IMR-90 (cell line): ENCODE measurements around the gene WASL. TPM values are rescaled to one million over a fixed set of nuclear protein-coding genes. Genes with fewer than 3 reads are reported as not detected.

Experiments
- ATAC-seq: fragments of 200-7000 bp; cut with Tn5 transposase; 2 replicates; pipeline ENCODE4 v1.9.1; 2020; ENCODE audit warnings: low read depth, mild to moderate bottlenecking, moderate library complexity
- BruUV-seq: library from RNA; stranded (reverse); fragments of 400-500 nt; replicated peaks from 2 replicates; lab custom pipeline; 2021; lab: Mats Ljungman, UMichigan
- CTCF ChIA-PET: fragments of 300-600 bp; formaldehyde crosslinking; extraction: SDS; loops from one replicate; lab custom pipeline; 2021; ENCODE audit warnings: antibody characterized with exemption; lab: Yijun Ruan, JAX
- POLR2A ChIA-PET: fragments of 300-600 bp; sonication (Branson Sonifier 250); formaldehyde crosslinking; loops from one replicate; lab custom pipeline; 2022; ENCODE audit warnings: antibody characterized with exemption; ENCODE audit not compliant: unreplicated experiment; lab: Charles Lee
- DNase-seq: peaks from one replicate; pipeline ENCODE4 v3.0.0; 2013
- H2AFZ ChIP-seq: replicated peaks from 2 replicates; pipeline ENCODE3; 2013; ENCODE audit warnings: low read length, mild to moderate bottlenecking; ENCODE audit not compliant: poor library complexity
- H2AK5ac ChIP-seq: 2 replicates; pipeline ENCODE4 v1.6.1; 2013; ENCODE audit warnings: low read depth, low read length, inconsistent platforms
- H2AK9ac ChIP-seq: replicated peaks from 2 replicates; pipeline ENCODE3; 2013; ENCODE audit warnings: mild to moderate bottlenecking, low read depth, low read length, moderate library complexity; ENCODE audit not compliant: poor library complexity
- H2BK120ac ChIP-seq: 2 replicates; pipeline ENCODE4 v1.6.1; 2013; ENCODE audit warnings: low read depth, low read length, inconsistent platforms
- H2BK15ac ChIP-seq: 3 replicates; pipeline ENCODE4 v1.6.1; 2013; ENCODE audit warnings: low read depth, low read length, inconsistent platforms
- H2BK20ac ChIP-seq: 2 replicates; pipeline ENCODE4 v1.6.1; 2013; ENCODE audit warnings: low read depth, mild to moderate bottlenecking, inconsistent platforms, low read length, moderate library complexity
- H2BK5ac ChIP-seq: 2 replicates; pipeline ENCODE4 v1.6.1; 2013; ENCODE audit warnings: mild to moderate bottlenecking, low read depth, low read length, inconsistent platforms; ENCODE audit not compliant: poor library complexity, severe bottlenecking
- H3K14ac ChIP-seq: replicated peaks from 2 replicates; pipeline ENCODE4 v1.6.1; 2013; ENCODE audit warnings: low read depth, low read length, inconsistent platforms
- H3K18ac ChIP-seq: 2 replicates; pipeline ENCODE4 v1.6.1; 2013; ENCODE audit warnings: low read depth, low read length, control low read depth
- H3K23ac ChIP-seq: 2 replicates; pipeline ENCODE4 v1.6.1; 2013; ENCODE audit warnings: low read depth, low read length, inconsistent platforms
- H3K27ac ChIP-seq: 2 replicates; pipeline ENCODE4 v1.5.1; 2013; ENCODE audit warnings: mild to moderate bottlenecking, control low read depth, low read length; ENCODE audit not compliant: insufficient read depth
- H3K27me3 ChIP-seq: 2 replicates; pipeline ENCODE4 v1.6.1; 2013; ENCODE audit warnings: low read length; ENCODE audit not compliant: control insufficient read depth, insufficient read depth
- H3K36me3 ChIP-seq: 2 replicates; pipeline ENCODE4 v1.6.1; 2013; ENCODE audit warnings: low read length, mixed read lengths; ENCODE audit not compliant: control insufficient read depth, insufficient read depth
- H3K4ac ChIP-seq: 2 replicates; pipeline ENCODE4 v1.6.1; 2013; ENCODE audit warnings: low read depth, low read length, inconsistent platforms
- H3K4me1 ChIP-seq: 2 replicates; pipeline ENCODE4 v1.6.1; 2013; ENCODE audit warnings: low read length, mixed read lengths; ENCODE audit not compliant: control insufficient read depth, insufficient read depth
- H3K4me2 ChIP-seq: 2 replicates; pipeline ENCODE4 v1.6.1; 2013; ENCODE audit warnings: low read depth, mild to moderate bottlenecking, control low read depth, low read length, moderate library complexity
- H3K4me3 ChIP-seq: 2 replicates; pipeline ENCODE4 v1.5.1; 2013; ENCODE audit warnings: low read depth, mild to moderate bottlenecking, control low read depth, low read length, moderate library complexity; ENCODE audit not compliant: insufficient read depth
- H3K56ac ChIP-seq: 2 replicates; pipeline ENCODE4 v1.6.1; 2013; ENCODE audit warnings: low read length, inconsistent platforms; ENCODE audit not compliant: insufficient read depth; ENCODE audit errors: extremely low read depth
- H3K79me1 ChIP-seq, 2 experiments: 2 replicates each; pipeline ENCODE4 v1.6.1; 2013; ENCODE audit warnings: low read length in 2 of 2, inconsistent platforms in 1 of 2, low read depth in 1 of 2
- H3K9ac ChIP-seq: 2 replicates; pipeline ENCODE4 v1.6.1; 2013; ENCODE audit warnings: low read depth, low read length, control low read depth
- H3K9me1 ChIP-seq: 2 replicates; pipeline ENCODE4 v1.6.1; 2013; ENCODE audit warnings: low read length, inconsistent platforms; ENCODE audit not compliant: insufficient read depth
- H3K9me3 ChIP-seq: 2 replicates; pipeline ENCODE4 v1.6.1; 2013; ENCODE audit warnings: low read length; ENCODE audit not compliant: control insufficient read depth, insufficient read depth
- H4K20me1 ChIP-seq: 2 replicates; pipeline ENCODE4 v1.6.1; 2013; ENCODE audit warnings: low read length, inconsistent platforms; ENCODE audit not compliant: insufficient read depth
- H4K5ac ChIP-seq: 2 replicates; pipeline ENCODE4 v1.6.1; 2013; ENCODE audit warnings: mild to moderate bottlenecking, low read depth, low read length, control low read depth
- H4K8ac ChIP-seq, 2 experiments: 2 replicates each; pipeline ENCODE4 v1.6.1; 2013; ENCODE audit warnings: low read depth in 2 of 2, low read length in 2 of 2, control low read depth in 1 of 2, inconsistent platforms in 1 of 2
- H4K91ac ChIP-seq: 2 replicates; pipeline ENCODE4 v1.6.1; 2013; ENCODE audit warnings: low read depth, low read length, inconsistent platforms; ENCODE audit not compliant: insufficient read depth
- BHLHE40 ChIP-seq: fragments of 150-350 bp; IDR thresholded peaks from 2 replicates; pipeline ENCODE4 v1.6.1; 2016; ENCODE audit warnings: mild to moderate bottlenecking, low read depth, low read length
- CEBPB ChIP-seq: IDR thresholded peaks from 2 replicates; pipeline ENCODE4 v1.6.1; 2012; ENCODE audit warnings: low read depth, low read length, improper control_type of control experiment
- CHD1 ChIP-seq: IDR thresholded peaks from 2 replicates; pipeline ENCODE4 v1.6.1; 2012; ENCODE audit warnings: low read depth, low read length, improper control_type of control experiment
- CTCF ChIP-seq: conservative IDR thresholded peaks from 2 replicates; pipeline ENCODE4 v1.5.1; 2012; ENCODE audit warnings: mild to moderate bottlenecking, low read depth, low read length, improper control_type of control experiment
- ELK1 ChIP-seq: fragments of 150-350 bp; IDR thresholded peaks from 2 replicates; pipeline ENCODE4 v1.6.1; 2016; ENCODE audit warnings: low read depth, mild to moderate bottlenecking, low read length, moderate library complexity, borderline replicate concordance
- FOS ChIP-seq: fragments of 150-350 bp; IDR thresholded peaks from 2 replicates; pipeline ENCODE4 v1.6.1; 2016; ENCODE audit warnings: low read depth, low read length
- MAFK ChIP-seq: IDR thresholded peaks from 2 replicates; pipeline ENCODE4 v1.6.1; 2012; ENCODE audit warnings: low read depth, low read length, improper control_type of control experiment
- MAZ ChIP-seq: IDR thresholded peaks from 2 replicates; pipeline ENCODE4 v1.6.1; 2012; ENCODE audit warnings: low read depth, mild to moderate bottlenecking, low read length, improper control_type of control experiment, moderate library complexity, borderline replicate concordance
- MXI1 ChIP-seq: IDR thresholded peaks from 2 replicates; pipeline ENCODE4 v1.6.1; 2012; ENCODE audit warnings: low read depth, mild to moderate bottlenecking, low read length, moderate library complexity, borderline replicate concordance
- NFE2L2 ChIP-seq: fragments of 150-350 bp; IDR thresholded peaks from 2 replicates; pipeline ENCODE4 v1.6.1; 2016; ENCODE audit warnings: low read depth, mild to moderate bottlenecking, low read length
- POLR2A ChIP-seq: IDR thresholded peaks from 2 replicates; pipeline ENCODE4 v1.6.1; 2012; ENCODE audit warnings: mild to moderate bottlenecking, low read depth, low read length
- RAD21 ChIP-seq: IDR thresholded peaks from 2 replicates; pipeline ENCODE4 v1.6.1; 2012; ENCODE audit warnings: low read length, improper control_type of control experiment
- RCOR1 ChIP-seq: IDR thresholded peaks from 2 replicates; pipeline ENCODE4 v1.6.1; 2012; ENCODE audit warnings: mild to moderate bottlenecking, low read length, improper control_type of control experiment; ENCODE audit not compliant: insufficient replicate concordance
- RFX5 ChIP-seq: IDR thresholded peaks from 2 replicates; pipeline ENCODE4 v1.8.0; 2012; ENCODE audit warnings: low read depth, mild to moderate bottlenecking, low read length, moderate library complexity
- SMC3 ChIP-seq: fragments of 150-350 bp; IDR thresholded peaks from 2 replicates; pipeline ENCODE4 v1.6.1; 2016; ENCODE audit warnings: low read depth, mild to moderate bottlenecking, antibody characterized with exemption, low read length, moderate library complexity
- WGBS, 2 experiments: methylation state at CpG; one replicate each; pipeline versions ENCODE4 v1.1.5 to v1.1.7; 2013; ENCODE audit warnings: missing lambda C conversion rate in 2 of 2; ENCODE audit not compliant: insufficient read length in 1 of 2; ENCODE audit errors: extremely low coverage in 2 of 2; 5-methylcytosine and 5-hydroxymethylcytosine counted together
- dilution Hi-C: fragments of 300-500 bp; cut with HindIII; formaldehyde crosslinking; loops from one replicate; pipeline ENCODE4 v1.14.3; 2018; ENCODE audit warnings: low sequenced_read_pairs; ENCODE audit not compliant: unreplicated experiment
- in situ Hi-C: fragments of 300-500 bp; cut with MboI; formaldehyde crosslinking; loops from 3 replicates; pipeline ENCODE4 v1.14.3; 2019; ENCODE audit warnings: low sequenced_read_pairs, inconsistent platforms, mixed read lengths
- intact Hi-C: fragments of 100-400 bp; cut with micrococcal nuclease; formaldehyde crosslinking; loops from 2 replicates; pipeline ENCODE4 v1.10.0; 2022
- polyA plus RNA-seq, 3 experiments: library from polyadenylated mRNA; depleted of rRNA; stranded (reverse); fragments of >200 nt; gene quantifications; 2 replicates each; pipeline ENCODE4 v1.2.3, GENCODE V29; 2012; ENCODE audit warnings: low replicate concordance in 1 of 3
- total RNA-seq: library from RNA; depleted of rRNA; stranded (reverse); fragments of >200 nt; gene quantifications from 2 replicates; pipeline ENCODE4 v1.2.3, GENCODE V29; 2012
- TF ChIP-seq, protein P1 (sequence below): fragments of 150-350 bp; IDR thresholded peaks from 2 replicates; pipeline ENCODE4 v1.6.1; 2017; ENCODE audit warnings: mild to moderate bottlenecking, antibody characterized with exemption, low read length, low read depth

The WASL gene
- total and polyA plus RNA-seq, 2 of the 4 experiments (the other 2 are of a cell fraction) = 2.3 to 7.9 TPM

- Histone ChIP-seq H3K9me3 (no peaks in the 10 kb centered on the region), H4K5ac (no peak overlapping the region), H2BK20ac (no peak overlapping the region), H4K8ac (no peak overlapping the region), H3K14ac (no peak overlapping the region), H4K91ac (no peak overlapping the region), H3K56ac (no peak overlapping the region), H2AFZ (no peak overlapping the region), H3K27me3 (peaks cover 6% of the 10 kb centered on the region; the same call in 1 of the 2 replicates), H3K36me3 (no peaks in the 10 kb centered on the region), H2BK120ac (no peak overlapping the region), H3K4ac (no peak overlapping the region), H3K4me3 (no peak overlapping the region), H4K20me1 (no peaks in the 10 kb centered on the region), H3K4me1 (no peaks in the 10 kb centered on the region), H2AK9ac (no peak overlapping the region), H2AK5ac (no peak overlapping the region), H2BK5ac (no peak overlapping the region), H2BK15ac (no peak overlapping the region), H3K27ac (no peak overlapping the region), H3K9me1 (no peaks in the 10 kb centered on the region), H3K18ac (no peak overlapping the region), H3K23ac (no peak overlapping the region), H3K4me2 (no peak overlapping the region), H3K9ac (no peak overlapping the region), H3K79me1 (no peaks in the 10 kb centered on the region)
- CTCF ChIA-PET = no interaction called here
- no CpG with 5 or more reads among the region's 2 CpGs for WGBS, 2 experiments
- intact Hi-C loops (no loop called here), dilution Hi-C loops (no loop called here), in situ Hi-C loops (no loop called here)
- DNase-seq = no peak
- no peak for ATAC-seq
- TF ChIP-seq BHLHE40 (no peak), CEBPB (no peak), SMC3 (no peak), RFX5 (no peak), MXI1 (no peak), MAFK (no peak), FOS (no peak), POLR2A (no peak), NFE2L2 (no peak), RCOR1 (no peak), CTCF (no peak), RAD21 (no peak), MAZ (no peak), CHD1 (no peak), ELK1 (no peak)
- TF ChIP-seq, protein P1, sequence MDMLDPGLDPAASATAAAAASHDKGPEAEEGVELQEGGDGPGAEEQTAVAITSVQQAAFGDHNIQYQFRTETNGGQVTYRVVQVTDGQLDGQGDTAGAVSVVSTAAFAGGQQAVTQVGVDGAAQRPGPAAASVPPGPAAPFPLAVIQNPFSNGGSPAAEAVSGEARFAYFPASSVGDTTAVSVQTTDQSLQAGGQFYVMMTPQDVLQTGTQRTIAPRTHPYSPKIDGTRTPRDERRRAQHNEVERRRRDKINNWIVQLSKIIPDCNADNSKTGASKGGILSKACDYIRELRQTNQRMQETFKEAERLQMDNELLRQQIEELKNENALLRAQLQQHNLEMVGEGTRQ = no peak
- POLR2A ChIA-PET = no interaction called here
- BruUV-seq = no TSS peak
Observed at GRCh38 chr7:123788584-123788983, 39.8 kb upstream of the WASL start.
